Measurements from ENCODE around the gene ST7.

GRCh38 chr7:117034851-117035464 is 81.7 kb downstream of the ST7 start:
- TF ChIP-seq CTCF (conservative IDR thresholded peaks at IDR 0.05 in 1 of 2, IDR thresholded peaks at IDR 0.05 in 1 of 2; ENCODE audit: low read depth in 1 of 2, low read length in 2 of 2): no peak
- TF ChIP-seq EZH2 (IDR thresholded peaks at IDR 0.05; ENCODE audit: low read length, missing control alignments): no peak

All from fibroblast of lung (primary cell).